ENCODE measurements around the gene NPSR1. TPM values are rescaled to one million over a fixed set of nuclear protein-coding genes. Genes with fewer than 3 reads are reported as not detected.

The NPSR1 gene
- polyA plus RNA-seq, 1 of the 3 experiments (the other 2 are of a cell fraction) = not detected

- Histone ChIP-seq H3K4me3 (ENCODE audit: low read depth in 2 of 2, low read length in 1 of 2) (no peak overlapping the region), H3K4me1 (ENCODE audit: control insufficient read depth in 1 of 2, insufficient read depth in 2 of 2, low read depth in 1 of 2, low read length in 1 of 2) (no peaks in the 10 kb centered on the region; a peak in 2 of 4 replicates), H4K20me1 (ENCODE audit: insufficient read depth) (no peaks in the 10 kb centered on the region), H3K4me2 (no peak overlapping the region), H3K27ac (ENCODE audit: low read depth in 2 of 2, low read length in 1 of 2) (no peak overlapping the region), H3K79me2 (ENCODE audit: insufficient read depth) (no peaks in the 10 kb centered on the region), H3K9me3 (no peaks in the 10 kb centered on the region), H3K9me2 (no peaks in the 10 kb centered on the region), H3K36me3 (replicated peaks in 1 of 2; ENCODE audit: control insufficient read depth in 1 of 2, insufficient read depth in 2 of 2, low read length in 1 of 2) (no peaks in the 10 kb centered on the region), H3K9ac (no peak overlapping the region), H2AFZ (ENCODE audit: low read depth) (no peak overlapping the region), H3K27me3 (ENCODE audit: insufficient read depth) (no peaks in the 10 kb centered on the region; the same call in 1 of the 2 replicates), H3F3A (replicated peaks; ENCODE audit: insufficient read depth) (no peaks in the 10 kb centered on the region)
- CTCF ChIA-PET = interaction anchor here (1.2 kb wide), 1 partner anchor 20 kb away, joined by 3 read pairs; no protein-coding TSS in a partner anchor
- 8% methylated on average over 1 of the region's 1 CpG for WGBS (ENCODE audit: low lambda C conversion rate)
- TF ChIP-seq RXRA (IDR thresholded peaks at IDR 0.05; ENCODE audit: borderline replicate concordance, low read depth) (no peak), PBX3 (IDR thresholded peaks at IDR 0.05) (no peak)
- no peak for DNase-seq
- POLR2A ChIA-PET = no interaction called here
Measured at GRCh38 chr7:34844406-34844805, 186.4 kb downstream of the NPSR1 start.

- 28% methylated on average over 5 of the region's 5 CpGs for WGBS (ENCODE audit: low lambda C conversion rate)
Measured at GRCh38 chr7:34844936-34845665, 187.1 kb downstream of the NPSR1 start.

More at GRCh38 chr7:34844936-34845665, 187.1 kb downstream of the NPSR1 start:
- no peaks in the 10 kb centered on the region for H3K36me3 ChIP-seq (replicated peaks in 1 of 2; ENCODE audit: control insufficient read depth in 1 of 2, insufficient read depth in 2 of 2, low read length in 1 of 2)
- H4K20me1 ChIP-seq (ENCODE audit: insufficient read depth) = no peaks in the 10 kb centered on the region
- no peak overlapping the region for H3K4me3 ChIP-seq (ENCODE audit: low read depth in 2 of 2, low read length in 1 of 2)
- no peak overlapping the region for H3K4me2 ChIP-seq
- ChIA-PET CTCF (interaction anchor here (1.2 kb wide), 1 partner anchor 21 kb away, joined by 3 read pairs; no protein-coding TSS in a partner anchor), POLR2A (no interaction called here)
- DNase-seq = no peak
- H3K9me3 ChIP-seq = no peaks in the 10 kb centered on the region
- no peaks in the 10 kb centered on the region; a peak in 1 of 4 replicates for H3K4me1 ChIP-seq (ENCODE audit: control insufficient read depth in 1 of 2, insufficient read depth in 2 of 2, low read depth in 1 of 2, low read length in 1 of 2)
- H2AFZ ChIP-seq (ENCODE audit: low read depth) = no peak overlapping the region
- H3K27me3 ChIP-seq (ENCODE audit: insufficient read depth) = no peaks in the 10 kb centered on the region; the same call in 1 of the 2 replicates
- no peaks in the 10 kb centered on the region for H3K9me2 ChIP-seq
- H3K9ac ChIP-seq = no peak overlapping the region
- no peak overlapping the region for H3K27ac ChIP-seq (ENCODE audit: low read depth in 2 of 2, low read length in 1 of 2)
- TF ChIP-seq RXRA (IDR thresholded peaks at IDR 0.05; ENCODE audit: borderline replicate concordance, low read depth) (no peak), FOSL2 (IDR thresholded peaks at IDR 0.05; ENCODE audit: borderline replicate concordance, low read depth) (no peak), TAF1 (IDR thresholded peaks at IDR 0.05; ENCODE audit: borderline replicate concordance, low read depth, low read length) (no peak), EP300 (IDR thresholded peaks at IDR 0.05; ENCODE audit: borderline replicate concordance in 1 of 2, low read depth in 1 of 2, low read length in 1 of 2) (no peak), ELF1 (IDR thresholded peaks at IDR 0.05) (no peak), NRF1 (IDR thresholded peaks at IDR 0.05; ENCODE audit: low read depth, low read length) (no peak), MAX (IDR thresholded peaks at IDR 0.05; ENCODE audit: low read depth) (no peak), CHD2 (IDR thresholded peaks at IDR 0.05; ENCODE audit: low read length, partially characterized antibody) (no peak), RAD21 (IDR thresholded peaks at IDR 0.05; ENCODE audit: low read length) (no peak)
- TF ChIP-seq, protein P1, sequence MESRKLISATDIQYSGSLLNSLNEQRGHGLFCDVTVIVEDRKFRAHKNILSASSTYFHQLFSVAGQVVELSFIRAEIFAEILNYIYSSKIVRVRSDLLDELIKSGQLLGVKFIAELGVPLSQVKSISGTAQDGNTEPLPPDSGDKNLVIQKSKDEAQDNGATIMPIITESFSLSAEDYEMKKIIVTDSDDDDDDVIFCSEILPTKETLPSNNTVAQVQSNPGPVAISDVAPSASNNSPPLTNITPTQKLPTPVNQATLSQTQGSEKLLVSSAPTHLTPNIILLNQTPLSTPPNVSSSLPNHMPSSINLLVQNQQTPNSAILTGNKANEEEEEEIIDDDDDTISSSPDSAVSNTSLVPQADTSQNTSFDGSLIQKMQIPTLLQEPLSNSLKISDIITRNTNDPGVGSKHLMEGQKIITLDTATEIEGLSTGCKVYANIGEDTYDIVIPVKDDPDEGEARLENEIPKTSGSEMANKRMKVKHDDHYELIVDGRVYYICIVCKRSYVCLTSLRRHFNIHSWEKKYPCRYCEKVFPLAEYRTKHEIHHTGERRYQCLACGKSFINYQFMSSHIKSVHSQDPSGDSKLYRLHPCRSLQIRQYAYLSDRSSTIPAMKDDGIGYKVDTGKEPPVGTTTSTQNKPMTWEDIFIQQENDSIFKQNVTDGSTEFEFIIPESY (IDR thresholded peaks at IDR 0.05; ENCODE audit: borderline replicate concordance, low read depth) = no peak
- H3F3A ChIP-seq (replicated peaks; ENCODE audit: insufficient read depth) = no peaks in the 10 kb centered on the region
- H3K79me2 ChIP-seq (ENCODE audit: insufficient read depth) = no peaks in the 10 kb centered on the region

Data from SK-N-SH (cell line).